Lower lobe of right lung (tissue), 2 donors: ENCODE data around the gene ITPRIPL2. TPM values are rescaled to one million over a fixed set of nuclear protein-coding genes. Genes with fewer than 3 reads are reported as not detected.

ENCODE experiments used
- ATAC-seq, 2 donors: fragments of 200-7000 bp; cut with Tn5 transposase; one replicate each; pipeline ENCODE4 v1.9.1; 2020 to 2022; ENCODE audit warnings: mild to moderate bottlenecking in 2 of 2, moderate library complexity in 2 of 2
- DNase-seq: peaks from one replicate; pipeline ENCODE4 v3.0.0-alpha.2; 2020
- H3K27ac ChIP-seq: fragments of 200-600 bp; one replicate; pipeline ENCODE4 v1.8.0; 2022
- H3K27me3 ChIP-seq: fragments of 200-600 bp; one replicate; pipeline ENCODE4 v1.8.0; 2022; ENCODE audit warnings: low read depth
- H3K36me3 ChIP-seq: fragments of 200-600 bp; one replicate; pipeline ENCODE4 v1.8.0; 2022; ENCODE audit warnings: mild to moderate bottlenecking
- H3K4me1 ChIP-seq: fragments of 200-600 bp; one replicate; pipeline ENCODE4 v1.8.0; 2022
- H3K4me3 ChIP-seq: fragments of 200-600 bp; one replicate; pipeline ENCODE4 v1.8.0; 2022; ENCODE audit warnings: mild to moderate bottlenecking
- H3K9me3 ChIP-seq: fragments of 200-600 bp; one replicate; pipeline ENCODE4 v1.8.0; 2022
- intact Hi-C: fragments of 100-400 bp; cut with DNase I; formaldehyde crosslinking; loops from one replicate; pipeline ENCODE4 v1.11.0; 2022
- total RNA-seq: library from RNA; stranded (reverse); fragmentation: NEBNext Ultra II Directional; extraction: Animal tissue kit (Norgen Biotek cat#: 25700); gene quantifications from one replicate; pipeline ENCODE4 v1.2.1, GENCODE V29; 2021
- TF ChIP-seq, protein P1 (sequence below): fragments of 200-600 bp; IDR thresholded peaks from one replicate; pipeline ENCODE4 v1.8.0; 2022; ENCODE audit warnings: antibody characterized with exemption, mild to moderate bottlenecking
- donor health status: DM: no; HTN: yes; CAD: no; lungs with severe emphysema.

ITPRIPL2 gene
- total RNA-seq, 1 donor from 2014 or later, result 60.7 TPM

DNA sequence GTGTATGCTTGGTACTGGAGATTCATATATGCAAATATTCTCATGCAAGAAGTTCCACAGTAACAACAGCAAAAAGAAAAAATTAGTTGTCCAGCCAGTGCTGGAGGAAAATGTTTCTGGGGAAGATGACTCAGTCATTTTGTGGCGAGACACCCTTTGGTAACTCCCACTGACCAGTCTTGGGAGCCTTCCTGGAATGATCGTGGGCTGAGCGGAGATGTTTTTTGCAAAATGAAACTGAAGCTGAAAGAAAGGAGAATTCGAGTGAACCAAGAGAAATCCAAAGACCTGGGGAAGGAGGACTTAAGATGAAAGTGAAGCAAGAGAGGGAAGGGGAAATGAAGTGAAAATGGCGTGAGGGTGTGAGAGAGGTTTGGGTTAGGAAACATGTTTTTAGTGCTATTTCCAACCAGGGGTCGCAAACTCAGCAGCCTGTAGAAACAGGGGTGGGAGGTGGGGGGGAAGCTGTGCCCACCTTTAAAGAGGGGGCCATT lies 5.2 kb downstream of the ITPRIPL2 start:
- H3K4me3 ChIP-seq, result peak overlapping the region; percentile 93
- H3K4me1 ChIP-seq, result peaks cover 80% of the 10 kb centered on the region
- intact Hi-C loops, result no loop called here
- TF ChIP-seq, protein P1, sequence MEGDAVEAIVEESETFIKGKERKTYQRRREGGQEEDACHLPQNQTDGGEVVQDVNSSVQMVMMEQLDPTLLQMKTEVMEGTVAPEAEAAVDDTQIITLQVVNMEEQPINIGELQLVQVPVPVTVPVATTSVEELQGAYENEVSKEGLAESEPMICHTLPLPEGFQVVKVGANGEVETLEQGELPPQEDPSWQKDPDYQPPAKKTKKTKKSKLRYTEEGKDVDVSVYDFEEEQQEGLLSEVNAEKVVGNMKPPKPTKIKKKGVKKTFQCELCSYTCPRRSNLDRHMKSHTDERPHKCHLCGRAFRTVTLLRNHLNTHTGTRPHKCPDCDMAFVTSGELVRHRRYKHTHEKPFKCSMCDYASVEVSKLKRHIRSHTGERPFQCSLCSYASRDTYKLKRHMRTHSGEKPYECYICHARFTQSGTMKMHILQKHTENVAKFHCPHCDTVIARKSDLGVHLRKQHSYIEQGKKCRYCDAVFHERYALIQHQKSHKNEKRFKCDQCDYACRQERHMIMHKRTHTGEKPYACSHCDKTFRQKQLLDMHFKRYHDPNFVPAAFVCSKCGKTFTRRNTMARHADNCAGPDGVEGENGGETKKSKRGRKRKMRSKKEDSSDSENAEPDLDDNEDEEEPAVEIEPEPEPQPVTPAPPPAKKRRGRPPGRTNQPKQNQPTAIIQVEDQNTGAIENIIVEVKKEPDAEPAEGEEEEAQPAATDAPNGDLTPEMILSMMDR, result no peak
- DNase-seq (no peak), ATAC-seq (peak; percentile 44 to 55)
- peak overlapping the region; percentile 98 for H3K27ac ChIP-seq
- no peaks in the 10 kb centered on the region for H3K9me3 ChIP-seq
- H3K27me3 ChIP-seq, result no peaks in the 10 kb centered on the region
- peaks cover 52% of the 10 kb centered on the region for H3K36me3 ChIP-seq

DNA sequence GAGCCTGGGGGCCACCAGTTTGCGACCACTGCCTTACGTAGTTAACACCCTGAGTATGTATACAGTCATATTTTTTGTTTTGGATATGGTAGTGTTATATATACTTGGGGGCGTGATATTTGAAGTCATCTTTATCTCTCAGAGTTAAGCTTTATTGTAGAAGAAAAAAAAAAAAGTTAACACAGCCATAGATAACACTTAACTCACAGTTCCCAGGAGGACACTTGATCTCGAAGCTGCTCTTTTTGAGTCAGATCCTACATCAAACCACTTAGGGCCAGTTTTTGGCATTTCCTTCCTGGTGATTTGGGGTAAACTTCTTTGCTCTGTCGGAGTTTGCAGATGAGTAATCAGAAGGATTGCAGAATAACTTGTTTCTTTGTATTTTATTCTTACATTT lies 5.8 kb downstream of the ITPRIPL2 start:
- no peaks in the 10 kb centered on the region for H3K9me3 ChIP-seq
- H3K27me3 ChIP-seq, result no peaks in the 10 kb centered on the region
- ATAC-seq (no peak), DNase-seq (no peak)
- H3K27ac ChIP-seq, result peak overlapping the region; percentile 98
- H3K36me3 ChIP-seq, result peaks cover 52% of the 10 kb centered on the region
- TF ChIP-seq, protein P1, result no peak
- peaks cover 80% of the 10 kb centered on the region for H3K4me1 ChIP-seq
- H3K4me3 ChIP-seq, result peak overlapping the region; percentile 93
- intact Hi-C loops, result no loop called here

DNA sequence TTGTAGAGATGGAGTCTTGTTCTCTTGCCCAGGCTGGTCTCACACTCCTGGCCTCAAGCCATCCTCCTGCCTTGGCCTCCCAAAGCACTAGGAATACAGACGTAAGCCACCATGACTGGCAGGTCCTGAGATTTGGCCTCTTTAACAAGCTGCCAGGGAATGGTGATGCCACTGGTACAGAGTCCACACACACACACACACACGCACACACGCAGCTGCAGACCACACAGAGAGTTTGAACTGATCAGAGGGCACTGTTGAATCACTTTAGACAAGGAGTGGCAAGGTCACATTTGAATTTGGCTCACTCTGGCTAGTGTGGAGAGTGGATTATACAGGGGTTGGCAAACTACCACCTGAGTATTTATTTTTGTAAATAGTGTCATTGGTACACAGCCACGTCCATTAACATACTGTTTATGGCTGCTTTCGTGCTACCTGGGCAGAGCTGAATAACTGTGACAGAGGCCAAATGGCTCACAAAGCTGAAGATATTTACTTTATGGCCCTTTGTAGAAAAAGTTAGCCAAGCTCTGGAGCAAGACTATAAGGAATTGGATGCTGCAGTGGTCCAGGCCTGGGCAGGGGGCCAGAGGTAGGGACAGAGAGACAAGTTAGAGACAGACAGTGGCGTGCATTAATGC lies 9.9 kb downstream of the ITPRIPL2 start:
- TF ChIP-seq, protein P1, result no peak
- H3K27me3 ChIP-seq, result no peaks in the 10 kb centered on the region
- no peak overlapping the region for H3K4me3 ChIP-seq
- H3K36me3 ChIP-seq, result peaks cover 16% of the 10 kb centered on the region
- H3K27ac ChIP-seq, result no peak overlapping the region
- peaks cover 4% of the 10 kb centered on the region for H3K9me3 ChIP-seq
- DNase-seq, result no peak
- intact Hi-C loops, result no loop called here
- ATAC-seq, result no peak
- peaks cover 56% of the 10 kb centered on the region for H3K4me1 ChIP-seq

DNA sequence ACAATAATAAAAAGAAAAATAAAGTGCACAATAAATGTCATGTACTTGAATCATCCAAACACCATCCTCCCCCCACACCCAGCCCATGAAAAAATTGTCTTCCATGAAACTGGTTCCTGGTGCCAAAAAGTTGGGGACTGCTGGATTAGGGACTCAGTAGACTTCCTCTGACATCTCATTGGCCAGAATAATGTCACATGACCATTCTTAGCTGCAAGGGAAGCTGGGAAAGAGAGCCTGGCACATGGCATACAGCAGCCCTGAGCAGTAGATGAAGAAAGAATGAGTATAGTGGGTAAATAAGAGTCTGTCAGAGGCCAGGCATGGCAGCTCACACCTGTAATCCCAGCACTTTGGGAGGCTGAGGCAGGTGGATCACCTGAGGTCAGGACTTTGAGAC lies 12.5 kb downstream of the ITPRIPL2 start:
- Histone ChIP-seq H3K4me1 (peaks cover 57% of the 10 kb centered on the region), H3K36me3 (peaks cover 4% of the 10 kb centered on the region), H3K4me3 (no peak overlapping the region), H3K27me3 (no peaks in the 10 kb centered on the region), H3K9me3 (peaks cover 4% of the 10 kb centered on the region), H3K27ac (no peak overlapping the region)
- TF ChIP-seq, protein P1, result no peak
- intact Hi-C loops, result no loop called here
- DNase-seq (no peak), ATAC-seq (no peak)

DNA sequence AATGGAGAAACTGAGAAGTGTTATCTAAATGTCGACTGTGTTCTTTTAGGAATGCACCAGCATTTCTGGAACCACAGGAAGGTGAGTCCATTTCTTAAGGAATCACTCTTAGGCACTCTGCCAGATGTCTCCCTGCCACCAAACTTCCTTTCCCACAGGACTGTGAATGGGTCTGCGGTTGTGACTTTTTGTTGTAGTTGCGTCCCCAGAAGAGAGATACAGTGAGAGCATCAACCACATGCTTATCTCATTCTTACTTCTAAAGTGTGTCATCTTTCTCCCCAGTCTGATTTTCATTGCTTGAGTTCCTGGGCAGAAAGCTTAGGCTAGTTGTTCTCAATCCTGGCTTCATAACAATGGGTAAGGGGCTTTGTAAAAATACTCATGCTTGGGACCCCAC lies 13.4 kb downstream of the ITPRIPL2 start:
- no peaks in the 10 kb centered on the region for H3K36me3 ChIP-seq
- H3K27me3 ChIP-seq, result no peaks in the 10 kb centered on the region
- no peak overlapping the region for H3K4me3 ChIP-seq
- peaks cover 57% of the 10 kb centered on the region for H3K4me1 ChIP-seq
- ATAC-seq (no peak), DNase-seq (no peak)
- TF ChIP-seq, protein P1, result no peak
- H3K9me3 ChIP-seq, result peaks cover 4% of the 10 kb centered on the region
- H3K27ac ChIP-seq, result no peak overlapping the region
- intact Hi-C loops, result no loop called here
